IPS DF 6.9 (cell line): ENCODE results near the gene HTR1E.
"Not testable (repeated sequence)": the region's sequence is repeated elsewhere in the genome, so short reads cannot be mapped to it uniquely, and the experiment has no call there.

Experiments
- DNase-seq: peaks from one replicate; pipeline ENCODE4 v3.0.0-alpha.2; 2013; ENCODE audit warnings: low read depth, low spot score
- H3K27ac ChIP-seq: one replicate; pipeline ENCODE4 v1.5.1; 2013; ENCODE audit warnings: low read length, control low read depth
- H3K27me3 ChIP-seq: 2 replicates; pipeline ENCODE4 v1.6.1; 2013; ENCODE audit warnings: mild to moderate bottlenecking, low read length; ENCODE audit not compliant: control insufficient read depth, insufficient read depth
- H3K36me3 ChIP-seq: 2 replicates; pipeline ENCODE4 v1.6.1; 2013; ENCODE audit warnings: low read length; ENCODE audit not compliant: control insufficient read depth, insufficient read depth
- H3K4me1 ChIP-seq: 2 replicates; pipeline ENCODE4 v1.6.1; 2013; ENCODE audit warnings: low read length; ENCODE audit not compliant: control insufficient read depth, insufficient read depth
- H3K4me3 ChIP-seq: 2 replicates; pipeline ENCODE4 v1.5.1; 2013; ENCODE audit warnings: mild to moderate bottlenecking, low read length
- H3K9me3 ChIP-seq: 2 replicates; pipeline ENCODE4 v1.6.1; 2013; ENCODE audit warnings: low read length, inconsistent platforms; ENCODE audit not compliant: control insufficient read depth, insufficient read depth
- WGBS: extraction: QIAGEN DNeasy Blood & Tissue Kit; methylation state at CpG from one replicate; pipeline ENCODE4 v1.1.7; 2013; ENCODE audit warnings: mixed read lengths, missing lambda C conversion rate; ENCODE audit not compliant: insufficient read length, insufficient coverage; 5-methylcytosine and 5-hydroxymethylcytosine counted together

HTR1E gene

GRCh38 chr6:86937219-86938079 is at the start of gene HTR1E:
Gene HTR1E (plus strand): TSS chr6:86937528. CDS start chr6:87015335, 77,807 bp downstream.
- Histone ChIP-seq H3K36me3 (no peaks in the 10 kb centered on the region), H3K27ac (no peak within 1 kb of the TSS), H3K4me1 (no peaks in the 10 kb centered on the region), H3K4me3 (peak within 1 kb of the TSS; percentile 50; the same call in 1 of the 2 replicates), H3K9me3 (no peaks in the 10 kb centered on the region), H3K27me3 (peaks cover 8% of the 10 kb centered on the region)
- DNase-seq = no peak
- no CpG with 5 or more reads among the region's 55 CpGs for WGBS

GRCh38 chr6:86888301-86888700 is 49.0 kb upstream of the HTR1E start:
- Histone ChIP-seq H3K27me3 (no peaks in the 10 kb centered on the region), H3K36me3 (no peaks in the 10 kb centered on the region), H3K4me1 (0 out of 2 replicates have a peak, but pooled peaks cover 2% of the 10 kb centered on the region), H3K9me3 (no peaks in the 10 kb centered on the region), H3K4me3 (no peak overlapping the region), H3K27ac (no peak overlapping the region)
- WGBS = no CpG with 5 or more reads among the region's 4 CpGs
- no peak for DNase-seq

GRCh38 chr6:86897265-86897664 is 40.1 kb upstream of the HTR1E start:
- WGBS = no CpG with 5 or more reads among the region's 8 CpGs
- not testable (repeated sequence) for H3K27ac ChIP-seq, H3K4me3 ChIP-seq, H3K36me3 ChIP-seq, H3K9me3 ChIP-seq, H3K4me1 ChIP-seq, H3K27me3 ChIP-seq, DNase-seq

GRCh38 chr6:86913795-86914194 is 23.5 kb upstream of the HTR1E start:
- Histone ChIP-seq H3K27ac (no peak overlapping the region), H3K27me3 (no peaks in the 10 kb centered on the region), H3K4me1 (no peaks in the 10 kb centered on the region), H3K4me3 (no peak overlapping the region), H3K9me3 (no peaks in the 10 kb centered on the region), H3K36me3 (no peaks in the 10 kb centered on the region)
- WGBS = no CpG with 5 or more reads among the region's 2 CpGs
- no peak for DNase-seq

GRCh38 chr6:86916393-86916792 is 20.9 kb upstream of the HTR1E start:
- Histone ChIP-seq H3K9me3 (no peaks in the 10 kb centered on the region), H3K4me1 (no peaks in the 10 kb centered on the region), H3K27me3 (no peaks in the 10 kb centered on the region), H3K4me3 (no peak overlapping the region), H3K27ac (no peak overlapping the region), H3K36me3 (no peaks in the 10 kb centered on the region)
- no peak for DNase-seq
- no CpG with 5 or more reads among the region's 2 CpGs for WGBS

- H3K36me3 ChIP-seq, H3K9me3 ChIP-seq, DNase-seq, H3K27me3 ChIP-seq, H3K4me3 ChIP-seq, H3K27ac ChIP-seq, H3K4me1 ChIP-seq: not testable (repeated sequence)
- WGBS = no CpG with 5 or more reads among the region's 2 CpGs
Measured at GRCh38 chr6:86927138-86927537, 10.2 kb upstream of the HTR1E start.

- H3K36me3 ChIP-seq, H3K27ac ChIP-seq, H3K4me1 ChIP-seq, DNase-seq, H3K4me3 ChIP-seq, H3K9me3 ChIP-seq, H3K27me3 ChIP-seq: not testable (repeated sequence)
- WGBS = no CpG with 5 or more reads among the region's 11 CpGs
Measured at GRCh38 chr6:86927859-86928258, 9.5 kb upstream of the HTR1E start.

- no peak for DNase-seq
- Histone ChIP-seq H3K4me1 (no peaks in the 10 kb centered on the region), H3K9me3 (no peaks in the 10 kb centered on the region), H3K4me3 (no peak overlapping the region), H3K36me3 (no peaks in the 10 kb centered on the region), H3K27me3 (peaks cover 8% of the 10 kb centered on the region), H3K27ac (no peak overlapping the region)
- WGBS = no CpG with 5 or more reads among the region's 1 CpG
Measured at GRCh38 chr6:86934365-86934764, 3.0 kb upstream of the HTR1E start.

- WGBS = no CpG with 5 or more reads among the region's 12 CpGs
- Histone ChIP-seq H3K27ac (no peak overlapping the region), H3K27me3 (peaks cover 8% of the 10 kb centered on the region), H3K4me3 (peak overlapping the region; percentile 2; the same call in 1 of the 2 replicates), H3K9me3 (no peaks in the 10 kb centered on the region), H3K4me1 (no peaks in the 10 kb centered on the region), H3K36me3 (no peaks in the 10 kb centered on the region)
- DNase-seq = peak; percentile 68
Measured at GRCh38 chr6:86936834-86937218, 502 bp upstream of the HTR1E start.

GRCh38 chr6:86938814-86939213 is 1.5 kb downstream of the HTR1E start:
- DNase-seq = no peak
- Histone ChIP-seq H3K27me3 (peaks cover 8% of the 10 kb centered on the region), H3K4me1 (no peaks in the 10 kb centered on the region), H3K27ac (no peak overlapping the region), H3K36me3 (no peaks in the 10 kb centered on the region), H3K9me3 (no peaks in the 10 kb centered on the region), H3K4me3 (no peak overlapping the region)
- no CpG with 5 or more reads among the region's 4 CpGs for WGBS

- H3K27ac ChIP-seq = no peak overlapping the region
- no peak overlapping the region for H3K4me3 ChIP-seq
- no peaks in the 10 kb centered on the region for H3K9me3 ChIP-seq
- no peak for DNase-seq
- no CpG with 5 or more reads among the region's 1 CpG for WGBS
- H3K27me3 ChIP-seq = peaks cover 8% of the 10 kb centered on the region
- H3K4me1 ChIP-seq = no peaks in the 10 kb centered on the region
- no peaks in the 10 kb centered on the region for H3K36me3 ChIP-seq
Measured at GRCh38 chr6:86941461-86941860, 4.1 kb downstream of the HTR1E start.
